ENCODE results near the gene NMNAT2. TPM values are rescaled to one million over a fixed set of nuclear protein-coding genes. Genes with fewer than 3 reads are reported as not detected.

The NMNAT2 gene
- total RNA-seq, 1 experiment from 2014 or later, result 0.39 TPM

DNA sequence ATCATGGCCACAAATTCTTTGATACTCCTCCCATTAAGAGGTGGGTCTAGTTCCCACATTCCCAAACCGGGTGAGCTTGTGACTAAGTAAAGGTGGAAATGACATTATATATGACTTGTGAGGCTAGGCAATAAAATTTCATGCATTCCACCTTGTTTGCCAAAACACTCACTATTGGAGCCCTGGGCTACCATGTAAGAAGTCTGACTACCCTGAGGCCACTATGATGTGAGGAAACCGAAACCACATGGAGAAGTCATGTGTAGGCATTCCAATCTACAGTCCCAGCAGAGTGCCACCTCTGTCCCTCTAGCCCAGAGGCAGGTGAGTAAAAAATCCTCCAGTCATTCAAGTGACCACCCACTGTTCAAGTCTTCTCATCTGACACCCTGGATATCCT, 36.2 kb upstream of the NMNAT2 start:
- H3K9me3 ChIP-seq (ENCODE audit: control insufficient read depth, insufficient read depth, low read depth, low read length), result no peaks in the 10 kb centered on the region
- intact Hi-C loops (cut with micrococcal nuclease; ENCODE audit: unreplicated experiment), result loop anchor here (10.0 kb wide), 1 partner anchor 170 kb away; no protein-coding TSS in a partner anchor
- H3K27me3 ChIP-seq (ENCODE audit: control insufficient read depth, insufficient read depth, low read length), result peaks cover 7% of the 10 kb centered on the region
- in situ Hi-C loops (cut with HindIII; ENCODE audit: low pct_unique_long_range_greater_than_20kb, low sequenced_read_pairs), result no loop called here
- H3K36me3 ChIP-seq (ENCODE audit: control insufficient read depth, insufficient read depth, low read length), result no peaks in the 10 kb centered on the region
- ChIA-PET CTCF (no interaction called here), POLR2A (no interaction called here)
- BruUV-seq (replicated peaks), result no TSS peak
- ATAC-seq, result no peak
- no peak for DNase-seq (ENCODE audit: low read depth, low spot score)
- H3K27ac ChIP-seq (ENCODE audit: low read length), result no peak overlapping the region
- no peaks in the 10 kb centered on the region; the same call in 1 of the 2 replicates for H3K4me1 ChIP-seq (ENCODE audit: control insufficient read depth, insufficient read depth, low read length)
- no peak overlapping the region for H3K4me3 ChIP-seq (ENCODE audit: low read depth in 2 of 2, low read length in 2 of 2)
- TF ChIP-seq, protein P1, sequence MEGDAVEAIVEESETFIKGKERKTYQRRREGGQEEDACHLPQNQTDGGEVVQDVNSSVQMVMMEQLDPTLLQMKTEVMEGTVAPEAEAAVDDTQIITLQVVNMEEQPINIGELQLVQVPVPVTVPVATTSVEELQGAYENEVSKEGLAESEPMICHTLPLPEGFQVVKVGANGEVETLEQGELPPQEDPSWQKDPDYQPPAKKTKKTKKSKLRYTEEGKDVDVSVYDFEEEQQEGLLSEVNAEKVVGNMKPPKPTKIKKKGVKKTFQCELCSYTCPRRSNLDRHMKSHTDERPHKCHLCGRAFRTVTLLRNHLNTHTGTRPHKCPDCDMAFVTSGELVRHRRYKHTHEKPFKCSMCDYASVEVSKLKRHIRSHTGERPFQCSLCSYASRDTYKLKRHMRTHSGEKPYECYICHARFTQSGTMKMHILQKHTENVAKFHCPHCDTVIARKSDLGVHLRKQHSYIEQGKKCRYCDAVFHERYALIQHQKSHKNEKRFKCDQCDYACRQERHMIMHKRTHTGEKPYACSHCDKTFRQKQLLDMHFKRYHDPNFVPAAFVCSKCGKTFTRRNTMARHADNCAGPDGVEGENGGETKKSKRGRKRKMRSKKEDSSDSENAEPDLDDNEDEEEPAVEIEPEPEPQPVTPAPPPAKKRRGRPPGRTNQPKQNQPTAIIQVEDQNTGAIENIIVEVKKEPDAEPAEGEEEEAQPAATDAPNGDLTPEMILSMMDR (IDR thresholded peaks at IDR 0.05), result no peak
- no peak for TF ChIP-seq SIN3A (IDR thresholded peaks at IDR 0.05; ENCODE audit: borderline replicate concordance, insufficient read depth, low read depth, low read length)
- no peak for TF ChIP-seq POLR2AphosphoS5 (IDR thresholded peaks at IDR 0.05; ENCODE audit: low read depth, low read length)
- no peak for TF ChIP-seq TCF7L2 (IDR thresholded peaks at IDR 0.05; ENCODE audit: low read depth, low read length)
- TF ChIP-seq, protein P2, sequence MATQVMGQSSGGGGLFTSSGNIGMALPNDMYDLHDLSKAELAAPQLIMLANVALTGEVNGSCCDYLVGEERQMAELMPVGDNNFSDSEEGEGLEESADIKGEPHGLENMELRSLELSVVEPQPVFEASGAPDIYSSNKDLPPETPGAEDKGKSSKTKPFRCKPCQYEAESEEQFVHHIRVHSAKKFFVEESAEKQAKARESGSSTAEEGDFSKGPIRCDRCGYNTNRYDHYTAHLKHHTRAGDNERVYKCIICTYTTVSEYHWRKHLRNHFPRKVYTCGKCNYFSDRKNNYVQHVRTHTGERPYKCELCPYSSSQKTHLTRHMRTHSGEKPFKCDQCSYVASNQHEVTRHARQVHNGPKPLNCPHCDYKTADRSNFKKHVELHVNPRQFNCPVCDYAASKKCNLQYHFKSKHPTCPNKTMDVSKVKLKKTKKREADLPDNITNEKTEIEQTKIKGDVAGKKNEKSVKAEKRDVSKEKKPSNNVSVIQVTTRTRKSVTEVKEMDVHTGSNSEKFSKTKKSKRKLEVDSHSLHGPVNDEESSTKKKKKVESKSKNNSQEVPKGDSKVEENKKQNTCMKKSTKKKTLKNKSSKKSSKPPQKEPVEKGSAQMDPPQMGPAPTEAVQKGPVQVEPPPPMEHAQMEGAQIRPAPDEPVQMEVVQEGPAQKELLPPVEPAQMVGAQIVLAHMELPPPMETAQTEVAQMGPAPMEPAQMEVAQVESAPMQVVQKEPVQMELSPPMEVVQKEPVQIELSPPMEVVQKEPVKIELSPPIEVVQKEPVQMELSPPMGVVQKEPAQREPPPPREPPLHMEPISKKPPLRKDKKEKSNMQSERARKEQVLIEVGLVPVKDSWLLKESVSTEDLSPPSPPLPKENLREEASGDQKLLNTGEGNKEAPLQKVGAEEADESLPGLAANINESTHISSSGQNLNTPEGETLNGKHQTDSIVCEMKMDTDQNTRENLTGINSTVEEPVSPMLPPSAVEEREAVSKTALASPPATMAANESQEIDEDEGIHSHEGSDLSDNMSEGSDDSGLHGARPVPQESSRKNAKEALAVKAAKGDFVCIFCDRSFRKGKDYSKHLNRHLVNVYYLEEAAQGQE (IDR thresholded peaks at IDR 0.05; ENCODE audit: insufficient read depth in 1 of 2, low read depth in 2 of 2, low read length in 1 of 2), result no peak

DNA sequence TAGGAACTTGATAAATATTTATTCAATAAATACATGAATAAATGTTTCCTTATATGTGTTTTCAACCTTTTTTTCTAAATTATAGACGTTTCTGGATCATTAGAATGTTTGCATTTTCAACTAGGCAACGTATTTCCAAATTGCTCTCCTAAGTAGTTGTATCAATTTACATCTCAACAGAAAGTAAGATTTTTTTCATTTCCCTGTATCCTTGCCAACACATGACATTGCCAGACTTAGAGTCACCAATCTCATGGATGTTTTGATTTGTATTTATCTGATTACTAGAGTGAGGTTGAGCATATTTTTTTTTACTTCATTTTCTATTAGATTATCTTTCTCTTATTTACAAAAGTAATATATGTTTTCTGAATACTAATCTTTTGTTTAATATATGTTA, 31.9 kb upstream of the NMNAT2 start:
- in situ Hi-C loops (cut with HindIII; ENCODE audit: low pct_unique_long_range_greater_than_20kb, low sequenced_read_pairs), result no loop called here
- ChIA-PET POLR2A (no interaction called here), CTCF (no interaction called here)
- H3K4me1 ChIP-seq (ENCODE audit: control insufficient read depth, insufficient read depth, low read length), result no peaks in the 10 kb centered on the region; the same call in 1 of the 2 replicates
- H3K4me3 ChIP-seq (ENCODE audit: low read depth in 2 of 2, low read length in 2 of 2), result no peak overlapping the region
- H3K27ac ChIP-seq (ENCODE audit: low read length), result no peak overlapping the region
- H3K9me3 ChIP-seq (ENCODE audit: control insufficient read depth, insufficient read depth, low read depth, low read length), result no peaks in the 10 kb centered on the region
- DNase-seq (ENCODE audit: low read depth, low spot score) (no peak), ATAC-seq (no peak)
- intact Hi-C loops (cut with micrococcal nuclease; ENCODE audit: unreplicated experiment), result loop anchor here (10.0 kb wide), 1 partner anchor 165 kb away; no protein-coding TSS in a partner anchor
- peaks cover 7% of the 10 kb centered on the region for H3K27me3 ChIP-seq (ENCODE audit: control insufficient read depth, insufficient read depth, low read length)
- TF ChIP-seq, protein P2 (IDR thresholded peaks at IDR 0.05; ENCODE audit: insufficient read depth in 1 of 2, low read depth in 2 of 2, low read length in 1 of 2), result no peak
- TF ChIP-seq, protein P1 (IDR thresholded peaks at IDR 0.05), result no peak
- TF ChIP-seq SIN3A (IDR thresholded peaks at IDR 0.05; ENCODE audit: borderline replicate concordance, insufficient read depth, low read depth, low read length), result no peak
- TF ChIP-seq POLR2AphosphoS5 (IDR thresholded peaks at IDR 0.05; ENCODE audit: low read depth, low read length), result no peak
- no peak for TF ChIP-seq TCF7L2 (IDR thresholded peaks at IDR 0.05; ENCODE audit: low read depth, low read length)
- no peaks in the 10 kb centered on the region for H3K36me3 ChIP-seq (ENCODE audit: control insufficient read depth, insufficient read depth, low read length)
- BruUV-seq (replicated peaks), result no TSS peak

Data from Panc1 (cell line).